ENCODE results near the gene IRF1. TPM values are rescaled to one million over a fixed set of nuclear protein-coding genes. Genes with fewer than 3 reads are reported as not detected.

The IRF1 gene
- total and polyA plus RNA-seq, 2 of the 4 experiments (the other 2 are of a cell fraction) = 11.1 to 18.9 TPM

DNA sequence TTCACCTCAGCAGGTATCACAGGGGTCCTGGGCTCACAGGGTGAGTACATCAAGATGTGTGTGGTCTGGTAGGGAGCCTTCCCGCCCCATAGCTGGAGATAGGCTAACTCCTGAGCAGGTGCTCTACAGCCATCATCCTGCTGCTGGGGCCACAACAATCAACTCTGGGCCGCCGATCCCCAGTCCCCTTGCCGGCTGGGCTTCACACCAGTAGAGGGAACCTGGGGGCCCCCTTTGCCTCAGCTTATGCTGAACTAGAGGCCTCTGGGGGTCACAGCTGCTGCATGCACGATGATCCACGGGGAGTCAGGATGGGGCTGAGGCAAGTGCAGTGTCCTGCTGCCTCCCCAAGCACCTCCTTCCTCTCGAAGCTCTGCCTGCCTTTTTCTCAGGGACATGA, 46.5 kb downstream of the IRF1 start:
- Histone ChIP-seq H4K5ac (ENCODE audit: low read depth, low read length) (no peak overlapping the region), H4K20me1 (ENCODE audit: insufficient read depth, low read length) (no peaks in the 10 kb centered on the region)
- intact Hi-C loops (cut with micrococcal nuclease) = no loop called here

More for the DNA sequence above, 46.5 kb downstream of the IRF1 start:
- Histone ChIP-seq H3K9me3 (ENCODE audit: control insufficient read depth, insufficient read depth, low read length) (no peaks in the 10 kb centered on the region), H3K4me1 (ENCODE audit: control insufficient read depth, insufficient read depth, low read length) (peaks cover 8% of the 10 kb centered on the region), H2BK15ac (ENCODE audit: low read depth, low read length) (no peak overlapping the region), H3K18ac (ENCODE audit: low read depth, low read length) (no peak overlapping the region), H3K4me3 (ENCODE audit: insufficient read depth, low read depth, low read length) (no peak overlapping the region), H4K91ac (ENCODE audit: insufficient read depth, low read depth, low read length) (no peak overlapping the region), H3K9ac (ENCODE audit: low read depth, low read length) (no peak overlapping the region), H3K9me1 (ENCODE audit: insufficient read depth, low read length) (peaks cover 13% of the 10 kb centered on the region), H3K36me3 (ENCODE audit: control insufficient read depth, insufficient read depth, low read length) (no peaks in the 10 kb centered on the region), H2AFZ (replicated peaks; ENCODE audit: low read length, poor library complexity) (peak overlapping the region; percentile 25), H2BK5ac (ENCODE audit: low read depth, low read length, poor library complexity, severe bottlenecking) (no peak overlapping the region), H3K27me3 (ENCODE audit: control insufficient read depth, insufficient read depth, low read length) (no peaks in the 10 kb centered on the region), H3K56ac (ENCODE audit: extremely low read depth, insufficient read depth, low read length) (no peak overlapping the region), H3K14ac (replicated peaks; ENCODE audit: low read depth, low read length) (no peak overlapping the region), H3K4me2 (ENCODE audit: low read depth, low read length) (no peak overlapping the region), H2AK9ac (replicated peaks; ENCODE audit: low read depth, low read length, poor library complexity) (no peak overlapping the region), H3K23ac (ENCODE audit: low read depth, low read length) (no peak overlapping the region), H4K8ac (ENCODE audit: low read depth in 2 of 2, low read length in 2 of 2) (no peak overlapping the region), H3K27ac (ENCODE audit: insufficient read depth, low read length) (no peak overlapping the region), H2BK120ac (ENCODE audit: low read depth, low read length) (no peak overlapping the region), H3K4ac (ENCODE audit: low read depth, low read length) (no peak overlapping the region), H3K79me1 (ENCODE audit: low read depth in 1 of 2, low read length in 2 of 2) (peaks cover 15 to 32% of the 10 kb centered on the region in 2 experiments; a peak in 3 of 4 replicates), H2AK5ac (ENCODE audit: low read depth, low read length) (peak overlapping the region; percentile 80), H2BK20ac (ENCODE audit: low read depth, low read length) (no peak overlapping the region)
- DNase-seq = no peak
- dilution Hi-C loops (cut with HindIII; ENCODE audit: low sequenced_read_pairs, unreplicated experiment) (no loop called here), in situ Hi-C loops (cut with MboI; ENCODE audit: low sequenced_read_pairs) (no loop called here)
- CTCF ChIA-PET = no interaction called here
- no TSS peak for BruUV-seq (replicated peaks)
- 100% methylated on average over 2 of the region's 7 CpGs; no CpG with 5 or more reads in 1 of the 2 experiments for WGBS, 2 experiments (ENCODE audit: extremely low coverage in 2 of 2, insufficient read length in 1 of 2)
- POLR2A ChIA-PET (ENCODE audit: unreplicated experiment) = no interaction called here
- ATAC-seq (ENCODE audit: low read depth) = no peak
- TF ChIP-seq CEBPB (IDR thresholded peaks at IDR 0.05; ENCODE audit: low read depth, low read length) = no peak
- TF ChIP-seq RFX5 (IDR thresholded peaks at IDR 0.05; ENCODE audit: low read depth, low read length) = no peak
- TF ChIP-seq FOS (IDR thresholded peaks at IDR 0.05; ENCODE audit: low read depth, low read length) = no peak
- no peak for TF ChIP-seq MAFK (IDR thresholded peaks at IDR 0.05; ENCODE audit: low read depth, low read length)
- no peak for TF ChIP-seq BHLHE40 (IDR thresholded peaks at IDR 0.05; ENCODE audit: low read depth, low read length)
- no peak for TF ChIP-seq RAD21 (IDR thresholded peaks at IDR 0.05; ENCODE audit: low read length)
- TF ChIP-seq SMC3 (IDR thresholded peaks at IDR 0.05; ENCODE audit: low read depth, low read length) = no peak
- TF ChIP-seq RCOR1 (IDR thresholded peaks at IDR 0.05; ENCODE audit: insufficient replicate concordance, low read length) = no peak
- TF ChIP-seq MAZ (IDR thresholded peaks at IDR 0.05; ENCODE audit: borderline replicate concordance, low read depth, low read length) = no peak
- TF ChIP-seq NFE2L2 (IDR thresholded peaks at IDR 0.05; ENCODE audit: low read depth, low read length) = no peak
- no peak for TF ChIP-seq POLR2A (IDR thresholded peaks at IDR 0.05; ENCODE audit: low read depth, low read length)
- TF ChIP-seq, protein P1, sequence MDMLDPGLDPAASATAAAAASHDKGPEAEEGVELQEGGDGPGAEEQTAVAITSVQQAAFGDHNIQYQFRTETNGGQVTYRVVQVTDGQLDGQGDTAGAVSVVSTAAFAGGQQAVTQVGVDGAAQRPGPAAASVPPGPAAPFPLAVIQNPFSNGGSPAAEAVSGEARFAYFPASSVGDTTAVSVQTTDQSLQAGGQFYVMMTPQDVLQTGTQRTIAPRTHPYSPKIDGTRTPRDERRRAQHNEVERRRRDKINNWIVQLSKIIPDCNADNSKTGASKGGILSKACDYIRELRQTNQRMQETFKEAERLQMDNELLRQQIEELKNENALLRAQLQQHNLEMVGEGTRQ (IDR thresholded peaks at IDR 0.05; ENCODE audit: low read depth, low read length) = no peak
- TF ChIP-seq, protein P2, sequence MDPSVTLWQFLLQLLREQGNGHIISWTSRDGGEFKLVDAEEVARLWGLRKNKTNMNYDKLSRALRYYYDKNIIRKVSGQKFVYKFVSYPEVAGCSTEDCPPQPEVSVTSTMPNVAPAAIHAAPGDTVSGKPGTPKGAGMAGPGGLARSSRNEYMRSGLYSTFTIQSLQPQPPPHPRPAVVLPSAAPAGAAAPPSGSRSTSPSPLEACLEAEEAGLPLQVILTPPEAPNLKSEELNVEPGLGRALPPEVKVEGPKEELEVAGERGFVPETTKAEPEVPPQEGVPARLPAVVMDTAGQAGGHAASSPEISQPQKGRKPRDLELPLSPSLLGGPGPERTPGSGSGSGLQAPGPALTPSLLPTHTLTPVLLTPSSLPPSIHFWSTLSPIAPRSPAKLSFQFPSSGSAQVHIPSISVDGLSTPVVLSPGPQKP (IDR thresholded peaks at IDR 0.05; ENCODE audit: borderline replicate concordance, low read depth, low read length) = no peak
- TF ChIP-seq CHD1 (IDR thresholded peaks at IDR 0.05; ENCODE audit: low read depth, low read length) = no peak
- TF ChIP-seq, protein P3, sequence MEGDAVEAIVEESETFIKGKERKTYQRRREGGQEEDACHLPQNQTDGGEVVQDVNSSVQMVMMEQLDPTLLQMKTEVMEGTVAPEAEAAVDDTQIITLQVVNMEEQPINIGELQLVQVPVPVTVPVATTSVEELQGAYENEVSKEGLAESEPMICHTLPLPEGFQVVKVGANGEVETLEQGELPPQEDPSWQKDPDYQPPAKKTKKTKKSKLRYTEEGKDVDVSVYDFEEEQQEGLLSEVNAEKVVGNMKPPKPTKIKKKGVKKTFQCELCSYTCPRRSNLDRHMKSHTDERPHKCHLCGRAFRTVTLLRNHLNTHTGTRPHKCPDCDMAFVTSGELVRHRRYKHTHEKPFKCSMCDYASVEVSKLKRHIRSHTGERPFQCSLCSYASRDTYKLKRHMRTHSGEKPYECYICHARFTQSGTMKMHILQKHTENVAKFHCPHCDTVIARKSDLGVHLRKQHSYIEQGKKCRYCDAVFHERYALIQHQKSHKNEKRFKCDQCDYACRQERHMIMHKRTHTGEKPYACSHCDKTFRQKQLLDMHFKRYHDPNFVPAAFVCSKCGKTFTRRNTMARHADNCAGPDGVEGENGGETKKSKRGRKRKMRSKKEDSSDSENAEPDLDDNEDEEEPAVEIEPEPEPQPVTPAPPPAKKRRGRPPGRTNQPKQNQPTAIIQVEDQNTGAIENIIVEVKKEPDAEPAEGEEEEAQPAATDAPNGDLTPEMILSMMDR (conservative IDR thresholded peaks at IDR 0.05; ENCODE audit: low read depth, low read length) = no peak
- no peak for TF ChIP-seq MXI1 (IDR thresholded peaks at IDR 0.05; ENCODE audit: borderline replicate concordance, low read depth, low read length)
